NCI-H2196 (cell line): Measurements from ENCODE around the gene LPCAT1.
"Not testable (repeated sequence)": the region's sequence is repeated elsewhere in the genome, so short reads cannot be mapped to it uniquely, and the experiment has no call there.

ENCODE experiments used
- DNase-seq: peaks from one replicate; lab custom pipeline; 2025; ENCODE audit not compliant: unreplicated experiment; lab: John Stamatoyannopoulos, UW

LPCAT1 gene

DNA sequence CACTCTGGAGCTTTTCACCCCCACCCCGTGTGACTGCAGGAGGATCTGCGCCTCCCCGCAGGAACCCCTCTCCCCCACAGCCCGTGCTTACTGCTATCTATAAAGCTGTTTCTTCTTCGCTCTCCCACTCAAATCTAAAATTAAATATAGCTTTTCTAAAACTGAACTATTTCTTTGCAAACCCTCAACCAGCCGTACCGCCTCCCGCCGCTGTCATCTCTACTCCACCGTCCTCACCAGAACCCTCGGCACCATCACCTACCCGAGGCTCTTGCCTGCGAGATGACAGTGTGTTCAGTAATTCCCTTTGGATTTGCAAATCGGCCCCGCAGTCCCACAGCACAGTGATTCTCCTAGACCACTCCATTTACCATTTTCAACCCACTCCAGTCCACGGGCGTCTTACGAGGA is 13.6 kb downstream of the LPCAT1 start:
- DNase-seq, result no peak

- DNase-seq, result no peak
These were observed 14.2 kb downstream of the LPCAT1 start for GRCh38 chr5:1509346-1510085.

DNA sequence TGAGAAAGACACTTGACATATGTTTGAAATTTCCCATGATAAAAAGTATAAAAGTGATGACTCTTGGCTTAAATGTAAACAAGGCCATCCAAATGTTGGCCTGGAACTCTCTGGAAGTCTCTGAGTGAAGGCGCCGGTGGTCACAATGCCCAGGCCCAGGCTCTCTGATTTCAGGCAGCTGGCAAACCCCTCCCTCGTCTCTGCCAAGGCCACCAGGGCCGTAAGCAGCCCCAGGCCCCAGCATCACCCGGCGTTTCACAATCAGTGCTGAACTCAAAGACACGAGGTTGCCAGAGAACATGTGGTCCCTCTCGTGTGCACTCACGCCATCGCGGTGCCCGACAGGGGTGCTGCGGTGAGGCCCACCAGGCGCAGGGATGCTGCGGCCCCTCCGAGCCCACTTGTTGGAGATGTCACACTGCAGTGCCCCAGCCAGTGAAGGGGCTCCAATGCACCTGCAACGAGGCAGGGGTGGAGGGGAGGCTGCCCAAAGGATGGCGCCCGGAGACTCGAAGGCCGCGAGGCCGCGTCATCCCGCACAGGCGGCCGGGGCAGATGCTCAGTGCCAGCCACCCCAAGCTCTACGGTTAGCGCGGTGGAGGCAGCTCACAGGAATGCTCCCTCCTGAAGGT is 15.0 kb downstream of the LPCAT1 start:
- no peak for DNase-seq

- no peak for DNase-seq
These were observed 15.7 kb downstream of the LPCAT1 start for GRCh38 chr5:1507961-1508658.

- no peak for DNase-seq
These were observed 16.3 kb downstream of the LPCAT1 start for GRCh38 chr5:1507457-1507856.

DNA sequence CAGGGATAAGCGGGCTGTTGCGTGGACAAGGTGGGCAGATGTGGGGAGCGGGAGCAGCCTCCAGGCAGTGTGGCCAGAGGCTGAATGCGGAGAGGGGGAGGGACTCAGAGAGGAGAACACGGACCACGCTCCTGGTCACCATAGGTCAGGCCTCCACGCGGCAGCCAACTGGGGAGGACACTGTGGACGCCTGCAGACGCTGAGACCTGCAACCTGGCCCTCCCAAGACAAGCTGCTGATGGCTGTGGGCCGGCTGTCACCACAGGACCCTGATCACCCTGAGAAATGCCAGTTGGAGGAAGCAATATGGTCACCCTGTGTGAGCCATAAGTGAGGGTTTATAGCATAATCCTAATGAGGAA is 16.8 kb downstream of the LPCAT1 start:
- no peak for DNase-seq

DNA sequence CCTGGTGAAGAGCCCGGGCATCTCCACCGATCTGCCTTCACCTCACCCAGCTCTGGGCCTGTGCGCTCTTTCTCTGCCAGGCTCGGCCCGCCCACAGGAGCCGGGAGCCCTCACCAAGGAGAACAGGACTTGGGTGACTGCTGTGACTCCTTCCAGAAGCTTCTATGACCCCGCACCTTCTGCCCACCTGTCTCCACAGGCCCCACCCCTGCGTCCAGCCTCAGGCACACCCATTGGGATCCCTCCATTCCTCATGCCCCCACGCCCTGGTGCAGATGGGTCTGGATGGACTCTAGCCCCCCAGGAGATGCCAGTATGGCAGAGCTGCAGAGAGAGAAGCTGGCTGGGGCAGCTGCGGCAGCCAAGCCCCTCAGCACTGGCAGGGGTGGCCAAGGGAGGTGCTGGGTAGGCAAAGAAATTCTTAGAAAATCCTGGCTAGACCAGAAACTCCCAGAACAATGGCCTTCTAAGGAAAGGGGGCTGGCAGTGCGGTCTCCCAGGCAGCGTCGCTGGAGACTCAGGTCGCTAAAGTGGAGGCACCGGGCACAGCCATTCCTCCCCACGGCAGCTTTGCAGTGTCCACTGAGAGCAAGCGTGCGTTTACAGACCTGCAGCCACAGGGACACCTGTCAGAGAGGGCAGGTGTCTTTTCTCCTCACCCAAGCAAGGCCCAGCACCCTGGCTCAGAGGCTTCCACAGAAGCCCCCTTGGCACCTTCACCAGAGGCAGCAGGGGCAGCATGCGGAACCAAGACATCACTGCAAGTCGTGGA is 17.3 kb downstream of the LPCAT1 start:
- no peak for DNase-seq

DNA sequence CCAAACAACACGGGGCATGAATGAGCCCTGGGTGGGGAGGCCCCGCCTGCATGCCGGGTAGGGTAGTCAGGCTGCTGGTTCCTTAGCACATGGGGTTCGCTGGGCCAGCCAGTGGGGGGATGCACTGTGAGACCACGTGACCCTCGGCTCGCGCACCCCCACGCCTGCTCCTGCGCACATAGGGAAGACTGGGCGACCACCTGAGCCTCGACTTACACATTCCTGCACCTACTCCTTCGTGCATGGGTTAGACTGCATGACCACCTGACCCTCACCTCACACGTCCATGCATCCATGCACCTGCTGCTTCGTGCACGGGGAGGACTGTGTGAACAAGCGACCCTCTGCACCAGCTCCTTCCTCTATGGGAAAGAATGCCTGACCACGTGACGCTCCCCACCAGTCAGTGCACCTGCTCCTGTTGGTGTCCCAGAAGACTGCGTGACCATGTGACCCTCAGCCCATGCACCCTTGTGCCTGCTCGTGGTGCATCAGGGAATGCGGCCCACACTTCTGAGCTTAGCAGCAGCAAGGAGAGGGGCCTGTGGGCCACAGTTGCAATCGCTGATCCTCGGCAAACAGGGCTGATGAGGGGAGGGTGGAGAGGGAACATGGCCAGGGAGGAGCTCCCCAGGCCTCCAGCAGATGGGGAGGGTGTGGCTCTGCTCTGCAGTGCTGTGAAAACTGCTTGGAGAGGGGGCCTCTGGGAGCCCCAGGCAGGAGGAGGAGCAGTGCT is 18.1 kb downstream of the LPCAT1 start:
- DNase-seq, result no peak

- DNase-seq, result not testable (repeated sequence)
These were observed 18.7 kb downstream of the LPCAT1 start for GRCh38 chr5:1505089-1505488.

- DNase-seq, result no peak
These were observed 19.1 kb downstream of the LPCAT1 start for GRCh38 chr5:1504617-1505016.

DNA sequence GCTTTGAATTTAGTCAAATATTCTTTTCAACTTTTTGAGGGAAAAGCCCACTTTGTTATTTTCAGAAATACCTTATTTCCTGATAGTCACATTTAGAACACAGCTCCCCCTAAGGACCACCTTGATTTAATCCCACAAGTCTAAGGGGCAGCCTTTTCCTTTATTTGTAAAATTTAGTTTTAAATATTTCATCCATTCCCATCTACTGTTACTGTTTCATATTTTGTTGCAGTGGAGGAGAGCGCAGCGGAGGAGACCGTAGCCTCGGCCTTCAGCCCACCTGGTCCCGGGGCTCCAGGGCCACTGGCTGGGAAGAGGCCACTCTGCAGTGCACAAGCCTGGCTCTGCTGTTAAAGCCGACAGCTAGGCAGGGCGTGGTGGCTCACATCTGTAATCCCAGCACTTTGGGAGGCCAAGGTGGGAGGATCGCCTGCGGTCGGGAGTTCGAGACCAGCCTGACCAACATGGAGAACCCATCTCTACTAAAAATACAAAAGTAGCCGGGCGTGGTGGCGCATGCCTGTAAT is 19.6 kb downstream of the LPCAT1 start:
- no peak for DNase-seq

- no peak for DNase-seq
These were observed 20.3 kb downstream of the LPCAT1 start for GRCh38 chr5:1503241-1504068.

GRCh38 chr5:1502737-1503120 is 21.0 kb downstream of the LPCAT1 start:
- no peak for DNase-seq

DNA sequence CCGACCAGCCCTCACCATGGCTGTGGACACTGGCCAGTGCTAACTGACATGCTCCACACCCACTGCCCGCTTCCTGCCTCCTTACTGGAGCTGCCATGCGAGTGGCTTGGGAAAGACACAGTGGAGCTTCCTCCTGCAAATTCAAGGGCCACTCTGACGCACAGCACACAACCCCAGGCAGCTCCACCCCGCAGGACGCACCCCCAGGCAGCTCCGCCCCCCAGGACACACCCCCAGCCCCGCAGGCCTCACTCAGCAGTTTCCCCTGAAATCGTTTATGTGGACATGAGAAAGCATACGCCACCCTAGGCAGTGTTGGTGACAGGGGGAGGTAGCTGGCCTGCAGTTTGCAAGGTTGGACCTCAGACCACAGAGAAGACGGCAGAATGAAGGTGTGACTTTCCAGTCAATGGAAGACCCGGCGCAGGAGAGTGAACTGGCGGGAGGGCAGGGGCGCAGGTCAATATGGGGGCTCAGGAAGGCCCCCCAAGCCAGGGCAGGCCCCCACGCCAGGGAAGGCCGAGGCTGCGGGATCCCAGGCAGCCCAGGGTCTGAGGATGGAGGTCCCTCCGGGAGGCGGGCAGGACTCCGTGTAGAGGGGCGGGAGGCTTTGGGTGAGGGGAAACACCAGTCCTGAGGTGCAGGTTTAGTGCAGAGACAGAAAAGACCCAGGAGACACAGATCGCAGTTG is 21.6 kb downstream of the LPCAT1 start:
- peak; percentile 32 for DNase-seq

- DNase-seq, result no peak
These were observed 22.3 kb downstream of the LPCAT1 start for GRCh38 chr5:1501372-1502045.

- peak; percentile 63 for DNase-seq
These were observed 23.2 kb downstream of the LPCAT1 start for GRCh38 chr5:1500411-1501091.

GRCh38 chr5:1499851-1500250 is 23.9 kb downstream of the LPCAT1 start:
- no peak for DNase-seq
